GOT3 (cell line): Measurements from ENCODE around the gene FGF1.
A peak's percentile ranks its signal among the peaks of the same experiment; 100 is the strongest.

ENCODE experiments used
- DNase-seq: peaks from one replicate; lab custom pipeline; 2025; ENCODE audit warnings: mixed read lengths; lab: John Stamatoyannopoulos, UW

Gene FGF1

DNA sequence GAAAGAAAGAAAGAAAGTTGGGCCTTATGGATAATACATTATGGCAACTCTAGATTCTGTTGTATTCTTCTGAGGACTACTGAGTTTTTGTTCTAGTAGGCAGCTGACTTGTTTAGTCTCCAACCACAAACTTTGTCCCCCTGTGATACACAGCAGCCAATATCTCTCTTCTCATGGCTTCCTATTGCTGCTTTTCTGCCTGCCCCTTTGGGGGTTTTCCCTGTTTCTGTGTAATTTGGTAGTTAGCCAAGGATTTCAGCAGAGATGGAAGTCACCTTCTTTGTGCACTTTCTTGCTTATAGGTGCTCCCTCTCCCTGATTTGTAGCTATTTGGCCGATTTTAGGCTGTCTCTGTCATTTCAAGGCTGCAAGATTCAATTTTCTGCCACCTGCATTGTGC lies 109.6 kb downstream of the FGF1 start:
- no peak for DNase-seq

- DNase-seq, result no peak
Observed at GRCh38 chr5:142572006-142572405, 113.9 kb downstream of the FGF1 start.

GRCh38 chr5:142571371-142571770 lies 114.5 kb downstream of the FGF1 start:
- no peak for DNase-seq

DNA sequence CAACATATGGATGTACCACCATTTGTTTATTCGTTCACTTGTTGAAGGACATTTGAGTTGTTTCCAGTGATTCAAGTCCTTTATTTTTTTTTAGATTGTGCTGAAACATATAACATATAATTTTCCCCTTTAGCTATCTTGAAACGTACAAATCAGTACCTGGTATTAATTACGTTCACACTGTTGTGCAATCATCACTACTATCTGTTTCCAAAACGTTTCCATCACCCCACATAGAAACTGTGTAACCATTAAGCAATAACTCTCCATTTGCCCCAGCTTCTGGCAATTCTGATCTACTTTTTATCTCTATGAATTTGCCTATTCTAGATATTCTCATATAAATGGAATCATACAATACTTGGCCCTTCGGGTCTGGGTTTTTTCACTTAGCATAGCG lies 116.0 kb downstream of the FGF1 start:
- no peak for DNase-seq

- DNase-seq, result no peak
Observed at GRCh38 chr5:142568996-142569335, 116.9 kb downstream of the FGF1 start.

- DNase-seq, result no peak
Observed at GRCh38 chr5:142568283-142568995, 117.5 kb downstream of the FGF1 start.

DNA sequence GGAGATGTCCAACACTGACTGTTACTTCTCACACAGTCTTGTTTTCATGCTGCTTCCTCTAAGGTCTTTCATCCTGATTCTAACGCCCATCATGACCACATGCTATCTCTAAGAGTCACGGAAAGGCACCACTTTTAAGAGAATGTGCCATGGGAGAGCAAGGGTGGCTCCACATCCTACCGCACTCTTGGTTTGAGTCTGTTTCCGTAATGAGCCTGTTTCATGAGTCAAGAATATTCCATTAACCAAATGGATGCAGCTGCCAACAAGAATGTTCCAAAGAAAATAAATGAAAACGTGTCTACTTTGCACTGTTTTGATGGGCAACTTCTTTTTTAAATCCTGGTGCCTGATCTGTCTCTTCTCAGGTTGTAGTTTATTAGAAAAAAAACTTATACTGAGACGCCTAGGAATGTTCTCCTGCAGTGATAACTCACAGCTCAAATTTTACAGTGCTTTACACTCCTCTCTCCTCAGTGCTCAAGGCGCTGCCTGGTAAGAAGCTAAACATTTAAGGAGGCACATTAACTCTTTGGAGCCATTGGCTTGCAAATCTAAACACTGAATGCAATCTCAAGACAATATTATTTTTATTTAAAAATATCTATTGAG lies 124.3 kb downstream of the FGF1 start:
- no peak for DNase-seq

DNA sequence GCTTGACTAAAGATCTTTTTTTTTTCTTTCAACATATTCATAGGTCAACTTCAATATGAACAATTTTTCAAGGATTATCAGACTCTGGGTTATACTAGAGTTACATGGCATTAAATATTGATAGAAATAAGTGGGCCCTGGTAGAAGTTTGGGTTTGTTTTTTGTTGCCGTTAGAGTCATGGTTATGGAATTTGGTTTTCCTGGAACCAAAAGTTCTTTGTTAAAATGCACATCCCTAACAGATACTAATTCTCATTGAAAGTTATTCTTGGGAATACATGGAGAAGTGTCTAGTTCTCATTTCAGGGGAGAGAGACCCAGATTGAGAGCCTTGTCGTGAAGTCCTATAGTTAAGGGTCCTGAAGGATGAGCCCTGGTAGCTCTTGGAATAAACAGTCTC lies 124.9 kb downstream of the FGF1 start:
- no peak for DNase-seq

GRCh38 chr5:142552107-142552506 lies 133.8 kb downstream of the FGF1 start:
- no peak for DNase-seq

- DNase-seq, result no peak
Observed at GRCh38 chr5:142551338-142552067, 134.4 kb downstream of the FGF1 start.

DNA sequence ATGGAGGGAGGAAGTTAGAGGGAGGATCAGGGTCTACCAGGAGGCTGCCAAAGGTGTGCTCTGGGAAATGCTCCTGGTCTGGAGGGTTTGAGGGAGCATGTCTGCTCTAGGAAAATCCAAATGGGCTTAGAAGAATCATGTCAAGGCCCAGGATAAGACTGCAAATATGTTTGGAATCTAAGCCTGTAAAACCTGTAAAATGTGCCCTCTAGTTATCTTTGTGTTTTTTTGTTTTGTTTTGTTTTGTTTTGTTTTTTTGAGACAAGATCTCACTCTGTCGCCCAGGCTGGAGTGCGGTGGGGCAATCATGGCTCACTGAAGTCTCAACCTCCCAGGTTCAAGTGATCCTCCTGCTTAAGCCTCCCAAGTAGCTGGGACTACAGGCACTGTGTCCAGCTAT lies 135.4 kb downstream of the FGF1 start:
- DNase-seq, result no peak

- no peak for DNase-seq
Observed at GRCh38 chr5:142549834-142550233, 136.1 kb downstream of the FGF1 start.

GRCh38 chr5:142548739-142549275 lies 137.1 kb downstream of the FGF1 start:
- peak; percentile 61 for DNase-seq

- DNase-seq, result no peak
Observed at GRCh38 chr5:142547445-142548380, 138.2 kb downstream of the FGF1 start.

DNA sequence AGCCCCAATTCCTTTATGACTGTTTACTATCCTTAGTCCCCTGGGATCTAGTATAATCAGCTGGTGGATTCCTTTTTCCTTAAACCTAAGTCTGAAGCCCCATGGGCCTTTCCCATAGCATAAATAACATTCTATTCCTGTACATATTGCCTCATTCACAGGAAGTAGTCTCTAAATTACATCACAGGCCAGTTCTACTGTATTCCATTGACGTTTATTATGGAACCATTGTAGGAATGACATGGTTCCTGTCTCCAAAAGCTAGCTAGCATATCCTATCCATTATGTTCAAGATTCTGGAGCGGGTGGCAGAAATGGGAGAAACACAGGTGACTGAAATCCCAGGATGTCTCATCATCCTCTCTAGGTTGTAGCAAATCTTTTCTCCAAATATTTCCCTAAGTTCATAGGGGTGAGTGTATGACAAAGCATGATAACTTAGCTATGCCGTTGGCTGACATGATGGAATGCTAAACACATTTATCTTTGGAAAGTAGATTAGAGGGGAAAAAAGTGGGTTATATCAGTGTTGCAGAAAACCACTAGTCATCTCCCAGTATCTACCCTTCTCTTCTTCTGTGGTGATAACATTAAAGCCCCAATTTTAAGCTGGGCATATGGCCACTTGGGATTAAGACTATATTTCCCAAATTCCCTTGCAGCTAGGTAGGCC lies 140.1 kb downstream of the FGF1 start:
- no peak for DNase-seq

DNA sequence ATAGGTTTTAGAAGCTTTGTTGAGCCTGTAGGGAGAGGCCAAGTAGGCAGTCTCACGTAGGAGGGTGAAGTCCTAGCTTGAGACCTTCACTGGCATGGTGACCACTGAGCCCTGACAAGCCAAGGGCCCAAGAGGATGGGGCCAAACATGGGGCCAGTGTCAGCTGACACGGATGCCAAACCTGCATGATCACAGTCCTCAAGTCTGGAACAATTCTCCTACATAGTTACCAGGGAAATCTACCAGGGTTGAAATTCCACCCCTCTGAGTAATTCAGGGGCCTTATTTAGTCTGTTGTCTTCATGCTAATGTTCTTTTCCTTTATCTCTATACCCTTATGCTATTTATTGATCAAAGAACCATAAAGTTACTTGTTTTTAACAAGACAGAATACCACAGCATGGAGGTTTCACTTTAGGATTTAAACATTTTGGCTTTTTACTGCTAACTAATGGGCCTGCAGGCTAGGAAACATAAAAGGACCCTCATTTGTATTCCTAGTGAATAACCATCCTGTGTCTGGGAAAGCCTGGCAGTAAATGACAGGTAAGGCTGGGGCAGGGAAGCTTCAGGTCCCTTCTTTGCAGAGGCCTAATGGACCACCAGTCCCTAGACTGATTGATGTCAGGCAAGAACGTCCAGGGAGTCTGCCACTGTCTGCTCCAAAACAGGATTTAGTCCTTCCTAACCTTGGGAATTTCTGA lies 140.8 kb downstream of the FGF1 start:
- no peak for DNase-seq

- no peak for DNase-seq
Observed at GRCh38 chr5:142544071-142544753, 141.7 kb downstream of the FGF1 start.

DNA sequence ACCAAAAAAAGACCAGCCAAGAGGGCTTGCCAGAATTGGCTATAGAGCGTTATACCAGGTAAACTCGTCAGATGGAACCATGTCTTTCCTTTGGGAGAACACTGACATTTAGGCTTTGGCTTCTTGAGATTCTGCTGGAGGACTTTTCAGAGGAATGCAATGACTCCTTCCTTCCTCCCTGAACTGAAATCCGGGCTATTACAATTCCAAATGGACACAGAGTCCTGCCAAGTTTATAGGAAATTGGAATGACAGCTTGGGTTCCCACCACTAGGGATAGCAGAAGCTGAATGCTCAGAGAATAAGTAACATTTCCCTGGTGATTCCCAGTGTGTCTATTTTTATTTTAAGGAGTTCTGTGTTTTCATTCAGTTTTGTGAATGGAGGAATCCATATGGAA lies 143.0 kb downstream of the FGF1 start:
- no peak for DNase-seq
